RCC 7860 (cell line): ENCODE results near the gene LONP1.

ENCODE experiments used
- DNase-seq: peaks from one replicate; pipeline ENCODE4 v3.0.0-alpha.2; 2015; ENCODE audit warnings: low spot score
- FAIRE-seq: peaks from 2 replicates; lab custom pipeline; 2012; peaks lifted over from hg19 to GRCh38; lab: Jason Lieb, UNC

The LONP1 gene

GRCh38 chr19:5661483-5661882, 58.5 kb downstream of the LONP1 start:
- DNase-seq (no peak), FAIRE-seq (no peak)

GRCh38 chr19:5655412-5655811, 64.5 kb downstream of the LONP1 start:
- FAIRE-seq, result no peak
- DNase-seq, result no peak

- no peak for DNase-seq
- FAIRE-seq, result no peak
Measured at GRCh38 chr19:5654931-5655330, 65.0 kb downstream of the LONP1 start.

- FAIRE-seq (no peak), DNase-seq (no peak)
Measured at GRCh38 chr19:5652261-5652660, 67.7 kb downstream of the LONP1 start.

GRCh38 chr19:5651361-5651760, 68.6 kb downstream of the LONP1 start:
- FAIRE-seq (no peak), DNase-seq (no peak)

- DNase-seq (no peak), FAIRE-seq (no peak)
Measured at GRCh38 chr19:5648464-5648863, 71.5 kb downstream of the LONP1 start.

- no peak for FAIRE-seq
- no peak for DNase-seq
Measured at GRCh38 chr19:5646703-5647102, 73.2 kb downstream of the LONP1 start.

GRCh38 chr19:5645409-5645808, 74.5 kb downstream of the LONP1 start:
- FAIRE-seq (no peak), DNase-seq (no peak)

GRCh38 chr19:5644037-5644436, 75.9 kb downstream of the LONP1 start:
- DNase-seq (no peak), FAIRE-seq (no peak)

GRCh38 chr19:5643060-5643459, 76.9 kb downstream of the LONP1 start:
- FAIRE-seq, result no peak
- no peak for DNase-seq

- FAIRE-seq, result no peak
Measured at GRCh38 chr19:5642204-5642603, 77.7 kb downstream of the LONP1 start.

More at GRCh38 chr19:5642204-5642603, 77.7 kb downstream of the LONP1 start:
- DNase-seq, result no peak
